CD14-positive monocyte (primary cell): ENCODE measurements around the gene RERE. TPM values are rescaled to one million over a fixed set of nuclear protein-coding genes. Genes with fewer than 3 reads are reported as not detected.
"Not testable (repeated sequence)": the region's sequence is repeated elsewhere in the genome, so short reads cannot be mapped to it uniquely, and the experiment has no call there.

Experiments
- DNase-seq, 3 donors: peaks; one replicate each; pipeline ENCODE4 v3.0.0-alpha.2; 2011 to 2022
- H2AFZ ChIP-seq: 2 replicates; pipeline ENCODE4 v1.6.0; 2012; ENCODE audit warnings: mild to moderate bottlenecking, low read depth, low read length, inconsistent platforms; ENCODE audit not compliant: insufficient read depth, poor library complexity, severe bottlenecking
- H3K27ac ChIP-seq, 2 donors: 1 replicate in 1 of 2; 2 replicates in 1 of 2; pipeline ENCODE4 v1.5.1; 2012 to 2013; ENCODE audit warnings: low read length in 2 of 2, control low read depth in 1 of 2, inconsistent platforms in 1 of 2, low read depth in 1 of 2, mild to moderate bottlenecking in 1 of 2
- H3K27me3 ChIP-seq, 2 donors: one replicate each; pipeline versions ENCODE4 v1.6.0 to v1.6.1; 2011 to 2013; ENCODE audit warnings: low read length in 2 of 2; ENCODE audit not compliant: control insufficient read depth in 2 of 2, insufficient read depth in 2 of 2
- H3K36me3 ChIP-seq, 2 donors: replicated peaks in 1 of 2; 1 replicate in 1 of 2; 2 replicates in 1 of 2; pipeline versions ENCODE4 v1.5.1 to v1.6.1; 2012 to 2013; ENCODE audit warnings: low read length in 2 of 2, control low read depth in 1 of 2, inconsistent platforms in 1 of 2, mild to moderate bottlenecking in 1 of 2; ENCODE audit not compliant: insufficient read depth in 2 of 2, control insufficient read depth in 1 of 2
- H3K4me1 ChIP-seq, 2 donors: 1 replicate in 1 of 2; 2 replicates in 1 of 2; pipeline versions ENCODE4 v1.5.1 to v1.6.1; 2012 to 2013; ENCODE audit warnings: low read length in 2 of 2, control low read depth in 1 of 2, inconsistent platforms in 1 of 2, mild to moderate bottlenecking in 1 of 2, moderate library complexity in 1 of 2; ENCODE audit not compliant: insufficient read depth in 2 of 2, control insufficient read depth in 1 of 2
- H3K4me2 ChIP-seq: replicated peaks from 2 replicates; pipeline ENCODE3; 2012; ENCODE audit warnings: low read length, moderate library complexity, mild to moderate bottlenecking; ENCODE audit not compliant: poor library complexity, severe bottlenecking; ENCODE audit errors: extremely low read depth
- H3K4me3 ChIP-seq, 3 experiments: fragments of 200-600 bp in 1 of 3; sonication (generic) in 1 of 3; replicated peaks in 1 of 3; 1 replicate in 2 of 3; 2 replicates in 1 of 3; pipeline ENCODE4 v1.5.1; 2011 to 2013; ENCODE audit warnings: low read length in 3 of 3, mild to moderate bottlenecking in 3 of 3, control low read depth in 2 of 3, low read depth in 2 of 3, inconsistent platforms in 1 of 3, moderate library complexity in 1 of 3
- H3K79me2 ChIP-seq: 2 replicates; pipeline ENCODE4 v1.6.0; 2012; ENCODE audit warnings: mild to moderate bottlenecking, control low read depth, inconsistent platforms, low read length, moderate library complexity; ENCODE audit not compliant: insufficient read depth
- H3K9ac ChIP-seq: 2 replicates; pipeline ENCODE4 v1.6.0; 2017; ENCODE audit warnings: low read length, mild to moderate bottlenecking; ENCODE audit not compliant: insufficient read depth, poor library complexity, severe bottlenecking
- H3K9me3 ChIP-seq, 2 donors: replicated peaks in 1 of 2; 1 replicate in 1 of 2; 2 replicates in 1 of 2; pipeline versions ENCODE4 v1.5.1 to v1.6.1; 2012 to 2013; ENCODE audit warnings: low read length in 2 of 2, control low read depth in 1 of 2; ENCODE audit not compliant: control insufficient read depth in 1 of 2, insufficient read depth in 1 of 2
- H4K20me1 ChIP-seq: 2 replicates; pipeline ENCODE4 v1.6.0; 2012; ENCODE audit warnings: mild to moderate bottlenecking, low read length, control low read depth, moderate library complexity; ENCODE audit not compliant: insufficient read depth
- H3K27ac Mint-ChIP-seq, 7 donors: one replicate each; pipeline ENCODE4 v1.8.0; 2020; ENCODE audit warnings: mild to moderate bottlenecking in 7 of 7, mixed read lengths in 7 of 7, moderate library complexity in 6 of 7, inconsistent platforms in 2 of 7
- H3K27me3 Mint-ChIP-seq, 3 donors: one replicate each; pipeline ENCODE4 v1.8.0; 2021 to 2022; ENCODE audit warnings: low read depth in 3 of 3, mild to moderate bottlenecking in 3 of 3, mixed read lengths in 3 of 3, moderate library complexity in 3 of 3, inconsistent platforms in 1 of 3
- H3K36me3 Mint-ChIP-seq, 2 donors: one replicate each; pipeline ENCODE4 v1.8.0; 2020; ENCODE audit warnings: mixed read lengths in 2 of 2, inconsistent platforms in 1 of 2, mild to moderate bottlenecking in 1 of 2
- H3K4me1 Mint-ChIP-seq: one replicate; pipeline ENCODE4 v1.8.0; 2020; ENCODE audit warnings: mild to moderate bottlenecking, mixed read lengths
- H3K4me3 Mint-ChIP-seq, 2 donors: one replicate each; pipeline ENCODE4 v1.8.0; 2020; ENCODE audit warnings: mild to moderate bottlenecking in 2 of 2, mixed read lengths in 2 of 2, moderate library complexity in 1 of 2
- H3K9me3 Mint-ChIP-seq, 7 donors: one replicate each; pipeline ENCODE4 v1.8.0; 2020 to 2022; ENCODE audit warnings: mixed read lengths in 7 of 7, mild to moderate bottlenecking in 6 of 7, moderate library complexity in 6 of 7, inconsistent platforms in 2 of 7
- CTCF ChIP-seq: fragments of 200-600 bp; IDR thresholded peaks from one replicate; pipeline ENCODE4 v1.8.0; 2022; ENCODE audit warnings: antibody characterized with exemption, mild to moderate bottlenecking
- WGBS: methylation state at CpG from one replicate; pipeline ENCODE4 v1.1.5; 2013; ENCODE audit warnings: missing lambda C conversion rate; ENCODE audit not compliant: insufficient coverage; 5-methylcytosine and 5-hydroxymethylcytosine counted together
- intact Hi-C, 2 donors: fragments of 100-400 bp; cut with micrococcal nuclease; formaldehyde crosslinking; loops; one replicate each; pipeline versions ENCODE4 v1.15.0 to v1.15.1; 2023
- polyA plus RNA-seq, 3 donors: library from polyadenylated mRNA; depleted of rRNA in 1 of 3; unstranded in 2 of 3; stranded (reverse) in 1 of 3; fragments of 300-500 nt in 2 of 3; fragments of >200 nt in 1 of 3; fragmentation: Illumina TruSeq in 2 of 3; gene quantifications; 1 replicate in 2 of 3; 2 replicates in 1 of 3; pipeline ENCODE4 v1.2.3, GENCODE V29; 2012 to 2021

The RERE gene
- polyA plus RNA-seq, 3 donors, result 1.2 to 19.4 (median 3.8) TPM

- Histone ChIP-seq H3K36me3 (no peaks in the 10 kb centered on the region), H3K4me1 (peaks cover 0 to 2% of the 10 kb centered on the region in 2 donors), H3K27me3 (no peaks in the 10 kb centered on the region), H3K4me3 (no peak overlapping the region), H3K4me2 (no peak overlapping the region), H3K27ac (no peak overlapping the region), H3K9ac (no peak overlapping the region), H3K9me3 (peaks cover 0 to 5% of the 10 kb centered on the region in 2 donors), H2AFZ (no peak overlapping the region), H4K20me1 (no peaks in the 10 kb centered on the region), H3K79me2 (no peaks in the 10 kb centered on the region)
- Mint-ChIP-seq H3K36me3 (peaks cover 0 to 1% of the 10 kb centered on the region in 2 donors), H3K27me3 (no peaks in the 10 kb centered on the region), H3K27ac (no peak overlapping the region), H3K9me3 (peaks cover 0 to 8% (median 5%) of the 10 kb centered on the region in 7 donors), H3K4me3 (no peak overlapping the region), H3K4me1 (peaks cover 7% of the 10 kb centered on the region)
- intact Hi-C loops, result no loop called here
- DNase-seq, result no peak
- no peak for TF ChIP-seq CTCF
Measured at GRCh38 chr1:8595332-8595731, 222.1 kb downstream of the RERE start.

DNA sequence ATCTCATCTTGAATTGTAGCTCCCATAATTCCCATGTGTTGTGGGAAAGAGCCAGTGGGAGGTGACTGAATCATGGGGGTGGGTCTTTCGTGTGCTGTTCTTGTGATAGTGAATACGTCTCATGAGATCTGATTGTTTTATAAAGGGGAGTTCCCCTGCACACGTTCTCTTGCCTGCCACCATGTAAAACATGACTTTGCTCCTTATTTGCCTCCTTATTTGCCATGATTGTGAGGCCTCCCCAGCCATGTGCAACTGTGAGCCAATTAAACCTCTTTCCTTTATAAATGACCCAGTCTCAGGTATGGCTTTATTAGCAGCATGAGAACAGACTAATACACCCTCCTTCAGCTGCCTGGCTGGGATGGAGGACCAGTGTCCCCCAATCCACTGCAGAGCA is 224.1 kb downstream of the RERE start:
- H3K9me3 Mint-ChIP-seq, H4K20me1 ChIP-seq, H3K36me3 ChIP-seq, H3K9ac ChIP-seq, H3K4me3 ChIP-seq, H3K4me3 Mint-ChIP-seq, H3K27me3 Mint-ChIP-seq, DNase-seq, H3K4me1 ChIP-seq, H3K27me3 ChIP-seq, intact Hi-C loops, H3K27ac ChIP-seq, H3K4me2 ChIP-seq, H3K79me2 ChIP-seq, H3K9me3 ChIP-seq, H3K4me1 Mint-ChIP-seq, H2AFZ ChIP-seq, H3K36me3 Mint-ChIP-seq: not testable (repeated sequence)
- peak overlapping the region in 1 of 7 donors; percentile 14 for H3K27ac Mint-ChIP-seq
- no CpG with 5 or more reads among the region's 3 CpGs for WGBS
